SK-N-SH (cell line): Measurements from ENCODE around the gene FLYWCH1.
A peak's percentile ranks its signal among the peaks of the same experiment; 100 is the strongest.

ENCODE experiments used
- CTCF ChIP-seq: fragments of 200-600 bp; sonication (generic); IDR thresholded peaks from 2 replicates; pipeline ENCODE4 v1.6.1; 2017; ENCODE audit warnings: antibody characterized with exemption, mild to moderate bottlenecking, moderate library complexity
- EP300 ChIP-seq, 2 experiments: IDR thresholded peaks; 2 replicates each; pipeline versions ENCODE4 v1.4.0 to v1.6.1; 2012; ENCODE audit warnings: borderline replicate concordance in 1 of 2, low read depth in 1 of 2, low read length in 1 of 2
- FOSL2 ChIP-seq: IDR thresholded peaks from 2 replicates; pipeline ENCODE4 v1.4.0; 2012; ENCODE audit warnings: low read depth, mild to moderate bottlenecking, moderate library complexity, borderline replicate concordance
- FOXJ3 ChIP-seq: sonication (generic); formaldehyde crosslinking; IDR thresholded peaks from 2 replicates; pipeline ENCODE4 v1.5.1; 2020; ENCODE audit warnings: mild to moderate bottlenecking, missing genetic modification reagents
- GABPA ChIP-seq: IDR thresholded peaks from 2 replicates; pipeline ENCODE4 v1.4.0; 2012; ENCODE audit warnings: low read depth, mild to moderate bottlenecking
- GATA2 ChIP-seq: sonication (generic); formaldehyde crosslinking; IDR thresholded peaks from 2 replicates; pipeline ENCODE4 v1.5.0; 2020; ENCODE audit warnings: mild to moderate bottlenecking, missing genetic modification reagents
- MAX ChIP-seq: IDR thresholded peaks from 2 replicates; pipeline ENCODE4 v1.4.0; 2012; ENCODE audit warnings: low read depth
- MXI1 ChIP-seq: IDR thresholded peaks from 2 replicates; pipeline ENCODE4 v1.6.1; 2012; ENCODE audit warnings: mild to moderate bottlenecking, low read depth, low read length, improper control_type of control experiment
- POLR2AphosphoS5 ChIP-seq: IDR thresholded peaks from 2 replicates; pipeline ENCODE4 v1.6.1; 2012; ENCODE audit warnings: low read depth, low read length
- RAD21 ChIP-seq: IDR thresholded peaks from 2 replicates; pipeline ENCODE4 v1.6.1; 2012; ENCODE audit warnings: mild to moderate bottlenecking, low read length
- REST ChIP-seq: IDR thresholded peaks from 2 replicates; pipeline ENCODE4 v1.6.1; 2012; ENCODE audit warnings: mild to moderate bottlenecking, low read depth, low read length, moderate library complexity
- SMC3 ChIP-seq: IDR thresholded peaks from 2 replicates; pipeline ENCODE4 v1.6.1; 2012; ENCODE audit warnings: low read depth, low read length, improper control_type of control experiment
- USF2 ChIP-seq: fragments of 150-350 bp; IDR thresholded peaks from 2 replicates; pipeline ENCODE4 v1.6.1; 2017; ENCODE audit warnings: antibody characterized with exemption, low read length, low read depth, borderline replicate concordance
- YY1 ChIP-seq: IDR thresholded peaks from 2 replicates; pipeline ENCODE4 v1.4.0; 2012; ENCODE audit warnings: low read depth, mild to moderate bottlenecking

GRCh38 chr16:2904100-2904921 is 7.4 kb upstream of the FLYWCH1 start:
- TF ChIP-seq FOSL2, result no peak
- TF ChIP-seq CTCF, result peak; percentile 84
- TF ChIP-seq YY1, result peak; percentile 83
- TF ChIP-seq EP300 (IDR thresholded peaks at IDR 0.05; ENCODE audit: borderline replicate concordance in 1 of 2, low read depth in 1 of 2, low read length in 1 of 2), result no peak
- TF ChIP-seq GATA2 (CRISPR knock-in tag), result no peak
- no peak; the same call in 1 of the 2 replicates for TF ChIP-seq REST
- no peak for TF ChIP-seq FOXJ3
- peak; percentile 60 for TF ChIP-seq SMC3
- peak; percentile 80 for TF ChIP-seq POLR2AphosphoS5
- no peak for TF ChIP-seq GABPA
- peak; percentile 46 for TF ChIP-seq RAD21
- peak; percentile 72 for TF ChIP-seq MXI1
- peak; percentile 70; the same call in 1 of the 2 replicates for TF ChIP-seq MAX
- no peak for TF ChIP-seq USF2
